Measurements from ENCODE around the gene HAL. TPM values are rescaled to one million over a fixed set of nuclear protein-coding genes. Genes with fewer than 3 reads are reported as not detected.

Gene HAL
- total and polyA plus RNA-seq, 10 of the 15 experiments (the other 5 are each of a cell fraction or from before 2014, with no cell fraction given) = 0.04 to 0.45 (median 0.13) TPM; not detected in 1

DNA sequence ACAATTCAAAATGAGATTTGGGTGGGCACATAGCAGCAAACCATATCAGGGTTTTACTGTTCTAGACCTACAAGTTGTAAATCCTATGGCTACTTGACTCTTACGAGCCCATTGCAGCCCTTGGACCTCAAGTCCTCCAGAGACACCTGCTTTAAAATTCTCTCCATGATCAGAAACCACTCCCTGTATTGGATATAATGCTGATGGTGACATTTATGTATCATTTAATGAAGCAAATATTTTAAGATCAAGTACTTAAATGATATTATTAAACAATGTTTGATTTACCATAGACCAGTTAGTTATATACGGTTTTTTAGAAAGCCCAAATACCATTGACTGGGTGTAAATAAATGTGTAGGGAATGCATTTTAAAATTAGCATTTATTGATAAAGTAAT is 28.8 kb downstream of the HAL start:
- no peaks in the 10 kb centered on the region for H3K27me3 ChIP-seq (replicated peaks in 1 of 2; ENCODE audit: control insufficient read depth in 2 of 2, insufficient read depth in 2 of 2, low read length in 1 of 2)
- WGBS (ENCODE audit: insufficient coverage, insufficient replicate concordance, low lambda C conversion rate, missing lambda C conversion rate) = 59% methylated on average over 2 of the region's 2 CpGs
- H3K27ac ChIP-seq (ENCODE audit: control insufficient read depth, insufficient read depth) = no peak overlapping the region
- in situ Hi-C loops (cut with MboI) (no loop called here), intact Hi-C loops (cut with micrococcal nuclease; ENCODE audit: unreplicated experiment) (no loop called here)
- H2AFZ ChIP-seq (ENCODE audit: control insufficient read depth, low read depth, low read length) = no peak overlapping the region
- no peak overlapping the region for H3K4me3 ChIP-seq
- POLR2A ChIA-PET = no interaction called here
- SMC1A ChIA-PET (ENCODE audit: uncharacterized antibody, unreplicated experiment) = interaction anchor here (1.0 kb wide), 1 partner anchor 14 kb away, joined by 3 read pairs; no protein-coding TSS in a partner anchor
- H3K36me3 ChIP-seq (ENCODE audit: control insufficient read depth in 2 of 2, insufficient read depth in 2 of 2, low read length in 1 of 2) = no peaks in the 10 kb centered on the region
- H4K20me1 ChIP-seq (ENCODE audit: control insufficient read depth, insufficient read depth) = no peaks in the 10 kb centered on the region
- no peaks in the 10 kb centered on the region for H3K9me3 ChIP-seq (replicated peaks; ENCODE audit: control insufficient read depth, insufficient read depth, low read length)
- no peak for DNase-seq (ENCODE audit: low read depth, low spot score)
- no peak for TF ChIP-seq RELA (IDR thresholded peaks at IDR 0.05; ENCODE audit: borderline replicate concordance, partially characterized antibody)
- TF ChIP-seq MEF2B (IDR thresholded peaks at IDR 0.05; ENCODE audit: partially characterized antibody, poor library complexity, severe bottlenecking) = no peak
- TF ChIP-seq FOXM1 (IDR thresholded peaks at IDR 0.05; ENCODE audit: low read depth, low read length) = no peak
- no peak for TF ChIP-seq NRF1 (conservative IDR thresholded peaks at IDR 0.05; ENCODE audit: low read depth, low read length)
- TF ChIP-seq HDAC2 (IDR thresholded peaks at IDR 0.05) = no peak
- TF ChIP-seq, protein P1, sequence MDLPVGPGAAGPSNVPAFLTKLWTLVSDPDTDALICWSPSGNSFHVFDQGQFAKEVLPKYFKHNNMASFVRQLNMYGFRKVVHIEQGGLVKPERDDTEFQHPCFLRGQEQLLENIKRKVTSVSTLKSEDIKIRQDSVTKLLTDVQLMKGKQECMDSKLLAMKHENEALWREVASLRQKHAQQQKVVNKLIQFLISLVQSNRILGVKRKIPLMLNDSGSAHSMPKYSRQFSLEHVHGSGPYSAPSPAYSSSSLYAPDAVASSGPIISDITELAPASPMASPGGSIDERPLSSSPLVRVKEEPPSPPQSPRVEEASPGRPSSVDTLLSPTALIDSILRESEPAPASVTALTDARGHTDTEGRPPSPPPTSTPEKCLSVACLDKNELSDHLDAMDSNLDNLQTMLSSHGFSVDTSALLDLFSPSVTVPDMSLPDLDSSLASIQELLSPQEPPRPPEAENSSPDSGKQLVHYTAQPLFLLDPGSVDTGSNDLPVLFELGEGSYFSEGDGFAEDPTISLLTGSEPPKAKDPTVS (IDR thresholded peaks at IDR 0.05; ENCODE audit: low read depth, low read length) = no peak
- CTCF ChIA-PET = interaction anchor here (3.1 kb wide), 1 partner anchor 49 kb away, joined by 15 read pairs; no protein-coding TSS in a partner anchor
- no peak overlapping the region for H3K9ac ChIP-seq (ENCODE audit: control insufficient read depth, insufficient read depth, low read length)
- RAD21 ChIA-PET (ENCODE audit: unreplicated experiment) = no interaction called here
- no TSS peak for BruUV-seq (replicated peaks)
- no peak for ATAC-seq
- no peak overlapping the region for H3K4me2 ChIP-seq (ENCODE audit: control insufficient read depth, insufficient read depth)
- H3K79me2 ChIP-seq (ENCODE audit: control insufficient read depth, insufficient read depth, low read length) = no peaks in the 10 kb centered on the region
- no peaks in the 10 kb centered on the region for H3K4me1 ChIP-seq (ENCODE audit: control insufficient read depth, insufficient read depth, low read length)
- FAIRE-seq = no peak

Data from GM12878 (cell line).